Measurements from ENCODE around the gene TTYH2.

DNA sequence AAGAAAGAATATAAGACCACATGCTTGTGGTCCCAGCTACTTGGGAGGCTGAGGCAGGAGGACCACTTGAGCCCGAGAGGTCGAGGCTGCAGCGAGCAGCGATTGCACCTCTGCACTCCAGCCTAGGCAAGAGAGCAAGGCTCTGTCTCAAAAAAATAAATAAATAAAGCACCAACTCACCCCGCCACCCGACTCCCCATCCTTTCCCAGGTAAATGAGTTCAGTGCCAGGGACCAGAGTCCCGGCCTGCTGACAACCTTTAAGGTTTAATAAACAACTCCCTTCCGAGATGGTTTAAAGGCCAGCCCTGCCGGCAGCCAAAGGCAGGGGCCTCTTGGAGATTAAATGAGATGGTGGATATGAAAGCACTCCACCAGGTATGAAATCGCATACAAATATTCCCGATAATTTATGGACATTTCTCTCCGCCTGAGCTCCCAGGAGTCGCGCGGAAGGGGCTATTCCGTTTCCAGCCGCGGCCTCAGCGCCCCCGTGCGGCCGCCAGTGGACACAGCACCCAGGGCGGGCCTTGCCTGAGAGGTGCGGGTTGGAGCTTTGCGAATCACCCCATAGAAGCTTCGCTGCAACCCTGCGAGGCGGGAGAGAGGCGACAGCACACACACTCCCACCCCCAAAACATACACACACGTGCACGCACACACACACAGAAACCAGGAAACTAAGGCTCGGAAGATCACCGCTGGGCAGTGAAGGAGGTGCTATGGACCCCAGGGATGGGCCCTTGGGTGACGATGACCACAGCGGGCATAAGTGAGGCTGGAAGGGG, 13.9 kb upstream of the TTYH2 start:
- no peak for TF ChIP-seq CEBPB (IDR thresholded peaks at IDR 0.05; ENCODE audit: low read depth, low read length)
- TF ChIP-seq POLR2A (IDR thresholded peaks at IDR 0.05; ENCODE audit: low read depth, low read length): no peak
- TF ChIP-seq, protein P1, sequence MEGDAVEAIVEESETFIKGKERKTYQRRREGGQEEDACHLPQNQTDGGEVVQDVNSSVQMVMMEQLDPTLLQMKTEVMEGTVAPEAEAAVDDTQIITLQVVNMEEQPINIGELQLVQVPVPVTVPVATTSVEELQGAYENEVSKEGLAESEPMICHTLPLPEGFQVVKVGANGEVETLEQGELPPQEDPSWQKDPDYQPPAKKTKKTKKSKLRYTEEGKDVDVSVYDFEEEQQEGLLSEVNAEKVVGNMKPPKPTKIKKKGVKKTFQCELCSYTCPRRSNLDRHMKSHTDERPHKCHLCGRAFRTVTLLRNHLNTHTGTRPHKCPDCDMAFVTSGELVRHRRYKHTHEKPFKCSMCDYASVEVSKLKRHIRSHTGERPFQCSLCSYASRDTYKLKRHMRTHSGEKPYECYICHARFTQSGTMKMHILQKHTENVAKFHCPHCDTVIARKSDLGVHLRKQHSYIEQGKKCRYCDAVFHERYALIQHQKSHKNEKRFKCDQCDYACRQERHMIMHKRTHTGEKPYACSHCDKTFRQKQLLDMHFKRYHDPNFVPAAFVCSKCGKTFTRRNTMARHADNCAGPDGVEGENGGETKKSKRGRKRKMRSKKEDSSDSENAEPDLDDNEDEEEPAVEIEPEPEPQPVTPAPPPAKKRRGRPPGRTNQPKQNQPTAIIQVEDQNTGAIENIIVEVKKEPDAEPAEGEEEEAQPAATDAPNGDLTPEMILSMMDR (conservative IDR thresholded peaks at IDR 0.05; ENCODE audit: low read depth, low read length): peak; percentile 91
- no peak for TF ChIP-seq BHLHE40 (IDR thresholded peaks at IDR 0.05; ENCODE audit: low read depth, low read length)
- TF ChIP-seq RAD21 (IDR thresholded peaks at IDR 0.05; ENCODE audit: low read length): peak; percentile 56
- no peak for TF ChIP-seq MAFK (IDR thresholded peaks at IDR 0.05; ENCODE audit: low read depth, low read length)
- TF ChIP-seq, protein P2, sequence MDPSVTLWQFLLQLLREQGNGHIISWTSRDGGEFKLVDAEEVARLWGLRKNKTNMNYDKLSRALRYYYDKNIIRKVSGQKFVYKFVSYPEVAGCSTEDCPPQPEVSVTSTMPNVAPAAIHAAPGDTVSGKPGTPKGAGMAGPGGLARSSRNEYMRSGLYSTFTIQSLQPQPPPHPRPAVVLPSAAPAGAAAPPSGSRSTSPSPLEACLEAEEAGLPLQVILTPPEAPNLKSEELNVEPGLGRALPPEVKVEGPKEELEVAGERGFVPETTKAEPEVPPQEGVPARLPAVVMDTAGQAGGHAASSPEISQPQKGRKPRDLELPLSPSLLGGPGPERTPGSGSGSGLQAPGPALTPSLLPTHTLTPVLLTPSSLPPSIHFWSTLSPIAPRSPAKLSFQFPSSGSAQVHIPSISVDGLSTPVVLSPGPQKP (IDR thresholded peaks at IDR 0.05; ENCODE audit: borderline replicate concordance, low read depth, low read length): no peak
